Transverse colon (tissue), 4 donors: Measurements from ENCODE around the gene FTL.

ENCODE experiments used
- EP300 ChIP-seq: sonication (generic); formaldehyde crosslinking; IDR thresholded peaks from one replicate; pipeline ENCODE4 v1.6.1; 2017; ENCODE audit warnings: antibody characterized with exemption, low read depth
- POLR2A ChIP-seq: fragments of 450-650 bp; IDR thresholded peaks from one replicate; pipeline ENCODE4 v1.6.1; 2016; ENCODE audit warnings: antibody characterized with exemption, mild to moderate bottlenecking, moderate library complexity
- POLR2AphosphoS5 ChIP-seq, 3 donors: sonication (generic); formaldehyde crosslinking; IDR thresholded peaks; one replicate each; pipeline ENCODE4 v1.6.1; 2016; ENCODE audit warnings: antibody characterized with exemption in 3 of 3
- TF ChIP-seq, protein P1 (sequence below), 5 experiments: fragments of 200-600 bp in 3 of 5; fragments of 450-650 bp in 2 of 5; sonication (generic) in 3 of 5; IDR thresholded peaks; 1 replicate in 2 of 5; 2 replicates in 3 of 5; pipeline ENCODE4 v1.5.1; 2016 to 2017; ENCODE audit warnings: antibody characterized with exemption in 5 of 5, inconsistent platforms in 3 of 5, mild to moderate bottlenecking in 2 of 5, moderate library complexity in 1 of 5

DNA sequence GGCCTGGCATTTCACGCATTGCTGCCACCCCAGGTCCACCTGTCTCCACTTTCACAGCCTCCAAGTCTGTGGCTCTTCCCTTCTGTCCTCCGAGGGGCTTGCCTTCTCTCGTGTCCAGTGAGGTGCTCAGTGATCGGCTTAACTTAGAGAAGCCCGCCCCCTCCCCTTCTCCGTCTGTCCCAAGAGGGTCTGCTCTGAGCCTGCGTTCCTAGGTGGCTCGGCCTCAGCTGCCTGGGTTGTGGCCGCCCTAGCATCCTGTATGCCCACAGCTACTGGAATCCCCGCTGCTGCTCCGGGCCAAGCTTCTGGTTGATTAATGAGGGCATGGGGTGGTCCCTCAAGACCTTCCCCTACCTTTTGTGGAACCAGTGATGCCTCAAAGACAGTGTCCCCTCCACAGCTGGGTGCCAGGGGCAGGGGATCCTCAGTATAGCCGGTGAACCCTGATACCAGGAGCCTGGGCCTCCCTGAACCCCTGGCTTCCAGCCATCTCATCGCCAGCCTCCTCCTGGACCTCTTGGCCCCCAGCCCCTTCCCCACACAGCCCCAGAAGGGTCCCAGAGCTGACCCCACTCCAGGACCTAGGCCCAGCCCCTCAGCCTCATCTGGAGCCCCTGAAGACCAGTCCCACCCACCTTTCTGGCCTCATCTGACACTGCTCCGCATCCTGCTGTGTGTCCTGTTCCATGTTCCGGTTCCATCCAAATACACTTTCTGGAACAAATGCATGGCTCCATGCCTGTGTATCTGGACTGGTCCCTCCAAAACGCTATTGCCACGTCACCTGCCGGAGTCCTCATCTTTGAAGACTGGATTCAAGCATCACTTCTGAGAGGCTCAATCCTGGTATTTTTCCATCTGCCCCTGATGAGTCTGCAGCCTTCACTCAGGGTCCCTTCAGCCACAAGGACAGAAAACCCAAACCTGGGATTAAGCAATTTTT lies 42.3 kb upstream of the FTL start:
- TF ChIP-seq, protein P1, sequence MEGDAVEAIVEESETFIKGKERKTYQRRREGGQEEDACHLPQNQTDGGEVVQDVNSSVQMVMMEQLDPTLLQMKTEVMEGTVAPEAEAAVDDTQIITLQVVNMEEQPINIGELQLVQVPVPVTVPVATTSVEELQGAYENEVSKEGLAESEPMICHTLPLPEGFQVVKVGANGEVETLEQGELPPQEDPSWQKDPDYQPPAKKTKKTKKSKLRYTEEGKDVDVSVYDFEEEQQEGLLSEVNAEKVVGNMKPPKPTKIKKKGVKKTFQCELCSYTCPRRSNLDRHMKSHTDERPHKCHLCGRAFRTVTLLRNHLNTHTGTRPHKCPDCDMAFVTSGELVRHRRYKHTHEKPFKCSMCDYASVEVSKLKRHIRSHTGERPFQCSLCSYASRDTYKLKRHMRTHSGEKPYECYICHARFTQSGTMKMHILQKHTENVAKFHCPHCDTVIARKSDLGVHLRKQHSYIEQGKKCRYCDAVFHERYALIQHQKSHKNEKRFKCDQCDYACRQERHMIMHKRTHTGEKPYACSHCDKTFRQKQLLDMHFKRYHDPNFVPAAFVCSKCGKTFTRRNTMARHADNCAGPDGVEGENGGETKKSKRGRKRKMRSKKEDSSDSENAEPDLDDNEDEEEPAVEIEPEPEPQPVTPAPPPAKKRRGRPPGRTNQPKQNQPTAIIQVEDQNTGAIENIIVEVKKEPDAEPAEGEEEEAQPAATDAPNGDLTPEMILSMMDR (IDR thresholded peaks at IDR 0.05) = no peak
- TF ChIP-seq POLR2A (no peak), POLR2AphosphoS5 (IDR thresholded peaks at IDR 0.05) (no peak), EP300 (no peak)
